Kidney epithelial cell (primary cell): ENCODE data around the gene MTUS2. TPM values are rescaled to one million over a fixed set of nuclear protein-coding genes. Genes with fewer than 3 reads are reported as not detected.

Experiments used
- DNase-seq: peaks from one replicate; pipeline ENCODE4 v3.0.0-alpha.2; 2010; ENCODE audit warnings: low read depth
- H3K27me3 ChIP-seq: 2 replicates; pipeline ENCODE4 v1.6.0; 2011; ENCODE audit warnings: low read length; ENCODE audit not compliant: control insufficient read depth, insufficient read depth
- H3K36me3 ChIP-seq: 2 replicates; pipeline ENCODE4 v1.5.1; 2011; ENCODE audit warnings: low read length; ENCODE audit not compliant: control insufficient read depth, insufficient read depth
- H3K4me3 ChIP-seq: 2 replicates; pipeline ENCODE4 v1.5.1; 2011; ENCODE audit warnings: low read depth, mild to moderate bottlenecking, control low read depth, low read length
- CTCF ChIP-seq: IDR thresholded peaks from 2 replicates; pipeline ENCODE4 v1.5.1; 2011; ENCODE audit warnings: mild to moderate bottlenecking, moderate library complexity, low read length, control low read depth, inconsistent platforms; ENCODE audit not compliant: insufficient read depth, poor library complexity, severe bottlenecking
- total RNA-seq: library from RNA; depleted of rRNA; stranded (reverse); fragments of >200 nt; gene quantifications from 2 replicates; pipeline ENCODE4 v1.2.3, GENCODE V29; 2015

The MTUS2 gene
- total RNA-seq, 1 donor from 2014 or later: 0.25 TPM

GRCh38 chr13:29524176-29524575, 704.0 kb downstream of the MTUS2 start:
- no peaks in the 10 kb centered on the region for H3K27me3 ChIP-seq
- DNase-seq: no peak
- TF ChIP-seq CTCF: no peak
- peaks cover 14% of the 10 kb centered on the region for H3K36me3 ChIP-seq
- no peak overlapping the region for H3K4me3 ChIP-seq

- Histone ChIP-seq H3K27me3 (no peaks in the 10 kb centered on the region), H3K4me3 (no peak overlapping the region), H3K36me3 (peaks cover 16% of the 10 kb centered on the region)
- no peak for TF ChIP-seq CTCF
- DNase-seq: no peak
Measured at GRCh38 chr13:29524641-29525040, 704.5 kb downstream of the MTUS2 start.

- peaks cover 14% of the 10 kb centered on the region for H3K36me3 ChIP-seq
- H3K4me3 ChIP-seq: no peak overlapping the region
- TF ChIP-seq CTCF: no peak
- no peaks in the 10 kb centered on the region for H3K27me3 ChIP-seq
- DNase-seq: no peak
Measured at GRCh38 chr13:29525757-29526156, 705.6 kb downstream of the MTUS2 start.

- no peaks in the 10 kb centered on the region for H3K27me3 ChIP-seq
- H3K4me3 ChIP-seq: no peak overlapping the region
- peaks cover 13% of the 10 kb centered on the region for H3K36me3 ChIP-seq
- DNase-seq: no peak
- no peak for TF ChIP-seq CTCF
Measured at GRCh38 chr13:29526741-29527140, 706.6 kb downstream of the MTUS2 start.

- Histone ChIP-seq H3K27me3 (no peaks in the 10 kb centered on the region), H3K4me3 (no peak overlapping the region), H3K36me3 (peaks cover 12% of the 10 kb centered on the region)
- DNase-seq: no peak
- no peak for TF ChIP-seq CTCF
Measured at GRCh38 chr13:29527511-29527910, 707.4 kb downstream of the MTUS2 start.

- Histone ChIP-seq H3K36me3 (peaks cover 10% of the 10 kb centered on the region), H3K4me3 (no peak overlapping the region), H3K27me3 (no peaks in the 10 kb centered on the region)
- no peak for TF ChIP-seq CTCF
- DNase-seq: no peak
Measured at GRCh38 chr13:29527916-29528315, 707.8 kb downstream of the MTUS2 start.
